K562 (cell line): Measurements from ENCODE around the gene FUT4. TPM values are rescaled to one million over a fixed set of nuclear protein-coding genes. Genes with fewer than 3 reads are reported as not detected.

Experiments
- ATAC-seq: fragments of 200-7000 bp; cut with Tn5 transposase; 3 replicates; pipeline ENCODE4 v1.9.1; 2020; ENCODE audit warnings: moderate library complexity
- BruUV-seq: library from RNA; stranded (reverse); fragments of 400-500 nt; replicated peaks from 2 replicates; lab custom pipeline; 2021; lab: Mats Ljungman, UMichigan
- CTCF ChIA-PET: fragments of 300-600 bp; formaldehyde crosslinking; extraction: SDS; loops from one replicate; lab custom pipeline; 2021; ENCODE audit warnings: low intra/inter-chr PET ratio; lab: Yijun Ruan, JAX
- POLR2A ChIA-PET: fragments of 300-600, 350-650 bp; sonication (Branson Sonifier 250); formaldehyde crosslinking; extraction: SDS; loops from one replicate; lab custom pipeline; 2021; ENCODE audit warnings: antibody characterized with exemption, inconsistent platforms; lab: Yijun Ruan, JAX
- DNase-seq, 4 experiments: peaks; one replicate each; pipeline versions ENCODE4 v3.0.0 to v3.0.0-alpha.2; 2011 to 2018; ENCODE audit warnings: low spot score in 3 of 4, mixed read lengths in 3 of 4; ENCODE audit errors: extremely low read depth in 1 of 4
- FAIRE-seq: peaks from 2 replicates; lab custom pipeline; 2011; peaks lifted over from hg19 to GRCh38; lab: Jason Lieb, UNC
- H2AFZ ChIP-seq: 2 replicates; pipeline ENCODE4 v1.6.0; 2011; ENCODE audit warnings: low read depth, low read length, control low read depth, inconsistent platforms
- H3K27ac ChIP-seq: fragments of 200-600 bp; 3 replicates; pipeline ENCODE4 v1.8.0; 2011; ENCODE audit warnings: low read depth, mild to moderate bottlenecking, control low read depth, inconsistent platforms, low read length, moderate library complexity, mixed read lengths; ENCODE audit errors: extremely low read depth
- H3K27me3 ChIP-seq, 2 experiments: fragments of 300-600 bp in 1 of 2; 2 replicates in 1 of 2; 3 replicates in 1 of 2; pipeline versions ENCODE4 v1.6.0 to v1.8.0; 2011; ENCODE audit warnings: inconsistent platforms in 2 of 2, low read length in 2 of 2, mild to moderate bottlenecking in 1 of 2, mixed read lengths in 1 of 2, moderate library complexity in 1 of 2; ENCODE audit not compliant: control insufficient read depth in 2 of 2, insufficient read depth in 2 of 2
- H3K36me3 ChIP-seq: fragments of 300-600 bp; 3 replicates; pipeline ENCODE4 v1.8.0; 2011; ENCODE audit warnings: mild to moderate bottlenecking, low read length, inconsistent platforms; ENCODE audit not compliant: control insufficient read depth, insufficient read depth
- H3K4me1 ChIP-seq, 2 experiments: fragments of 200-600 bp in 1 of 2; replicated peaks in 1 of 2; 2 replicates in 1 of 2; 3 replicates in 1 of 2; pipeline versions ENCODE4 v1.5.1 to v1.8.0; 2011; ENCODE audit warnings: inconsistent platforms in 2 of 2, low read length in 2 of 2, mild to moderate bottlenecking in 1 of 2, mixed read lengths in 1 of 2, moderate library complexity in 1 of 2; ENCODE audit not compliant: control insufficient read depth in 2 of 2, insufficient read depth in 2 of 2
- H3K4me2 ChIP-seq: 2 replicates; pipeline ENCODE4 v1.6.1; 2011; ENCODE audit warnings: low read length, control low read depth, inconsistent platforms, mixed read lengths; ENCODE audit not compliant: insufficient read depth
- H3K4me3 ChIP-seq: fragments of 200-600 bp; sonication (generic), shearing (Covaris generic); 2 replicates; pipeline ENCODE4 v1.5.1; 2016; ENCODE audit warnings: control low read depth, inconsistent platforms
- H3K79me2 ChIP-seq: fragments of 200-600 bp; 3 replicates; pipeline ENCODE4 v1.8.0; 2011; ENCODE audit warnings: low read length, inconsistent platforms; ENCODE audit not compliant: control insufficient read depth, insufficient read depth
- H3K9ac ChIP-seq, 2 experiments: 2 replicates each; pipeline versions ENCODE4 v1.6.0 to v1.6.1; 2011; ENCODE audit warnings: low read depth in 2 of 2, low read length in 2 of 2, control low read depth in 1 of 2, inconsistent platforms in 1 of 2, mild to moderate bottlenecking in 1 of 2, mixed read lengths in 1 of 2; ENCODE audit not compliant: insufficient read depth in 1 of 2
- H3K9me1 ChIP-seq: one replicate; pipeline ENCODE4 v1.6.0; 2011; ENCODE audit warnings: inconsistent platforms, mild to moderate bottlenecking, low read length, moderate library complexity; ENCODE audit not compliant: control insufficient read depth, insufficient read depth
- H3K9me3 ChIP-seq: replicated peaks from 2 replicates; pipeline ENCODE4 v1.5.1; 2011; ENCODE audit warnings: low read depth, low read length, inconsistent platforms; ENCODE audit not compliant: control insufficient read depth, insufficient read depth
- H4K20me1 ChIP-seq: replicated peaks from 2 replicates; pipeline ENCODE4 v1.6.1; 2011; ENCODE audit warnings: low read length, inconsistent platforms, mixed read lengths; ENCODE audit not compliant: control insufficient read depth, insufficient read depth
- PHB2 ChIP-seq: fragments of 450-650 bp; IDR thresholded peaks from 2 replicates; pipeline ENCODE4 v1.6.1; 2017; ENCODE audit warnings: low read depth
- ZNF146 ChIP-seq: IDR thresholded peaks from one replicate; pipeline ENCODE4 v1.6.1; 2018; ENCODE audit warnings: missing compliant biosample characterization; ENCODE audit not compliant: unreplicated experiment
- ZNF24 ChIP-seq: fragments of 450-650 bp; IDR thresholded peaks from 2 replicates; pipeline ENCODE4 v1.6.1; 2016
- ZNF347 ChIP-seq: fragments of 450-650 bp; formaldehyde crosslinking; IDR thresholded peaks from 2 replicates; pipeline ENCODE4 v1.4.0; 2020; ENCODE audit warnings: low read depth, mild to moderate bottlenecking, moderate library complexity
- in situ Hi-C: fragments of 300-500 bp; cut with MboI; formaldehyde crosslinking; loops from 4 replicates; pipeline ENCODE4 v1.15.0; 2018; ENCODE audit warnings: inconsistent platforms, mixed read lengths
- intact Hi-C: fragments of 100-400 bp; cut with micrococcal nuclease; formaldehyde crosslinking; loops from 2 replicates; pipeline ENCODE4 v1.14.2; 2022
- polyA plus RNA-seq, 8 experiments: library from polyadenylated mRNA; depleted of rRNA in 4 of 8; stranded (reverse) in 5 of 8; unstranded in 3 of 8; fragments of >200 nt; fragmentation: Nextera tagmentation in 2 of 8; fragmentation: Illumina TruSeq in 1 of 8; extraction: Ambion mirVana in 2 of 8; extraction: Trizol in 1 of 8; gene quantifications; 2 replicates each; pipeline versions ENCODE4 v1.2.1 to v1.2.3, GENCODE V29; 2011 to 2014; ENCODE audit warnings: inconsistent platforms in 1 of 8, missing spikeins in 1 of 8
- total RNA-seq, 7 experiments: library from RNA; depleted of rRNA in 6 of 7; stranded (reverse); fragments of >200 nt in 6 of 7; fragmentation: Illumina TruSeq in 2 of 7; extraction: Trizol in 2 of 7; gene quantifications; 2 replicates each; pipeline versions ENCODE4 v1.2.1 to v1.2.3, GENCODE V29; 2011 to 2021; ENCODE audit warnings: low replicate concordance in 1 of 7
- TF ChIP-seq, protein P1 (sequence below): fragments of 450-650 bp; formaldehyde crosslinking; IDR thresholded peaks from 2 replicates; pipeline ENCODE4 v1.4.0; 2020; ENCODE audit warnings: mild to moderate bottlenecking, moderate library complexity
- TF ChIP-seq, protein P2 (sequence below), 3 experiments: fragments of 200-800 bp in 1 of 3; fragments of 250-450 bp in 1 of 3; fragments of 450-650 bp in 1 of 3; sonication (Bioruptor Pico) in 1 of 3; sonication (Bioruptor generic) in 1 of 3; formaldehyde crosslinking in 1 of 3; IDR thresholded peaks; 2 replicates each; pipeline versions ENCODE4 v1.6.1 to v1.8.0; 2016 to 2022; ENCODE audit warnings: mild to moderate bottlenecking in 2 of 3, missing genetic modification characterization in 2 of 3, missing compliant biosample characterization in 1 of 3, moderate library complexity in 1 of 3

FUT4 gene
- total and polyA plus RNA-seq, 9 of the 15 experiments (the other 6 are each of a cell fraction or from before 2014, with no cell fraction given), result 1.1 to 8.9 (median 5.5) TPM

- FAIRE-seq, result no peak
- ChIA-PET POLR2A (interaction anchor here (0.6 kb wide), 1 partner anchor 287 kb away, joined by 3 read pairs; no protein-coding TSS in a partner anchor), CTCF (no interaction called here)
Observed at GRCh38 chr11:94536386-94536785, 7.3 kb upstream of the FUT4 start.

More at GRCh38 chr11:94536386-94536785, 7.3 kb upstream of the FUT4 start:
- no peak for TF ChIP-seq ZNF146 (CRISPR knock-in tag)
- TF ChIP-seq ZNF347 (CRISPR knock-in tag), result no peak
- TF ChIP-seq, protein P1, sequence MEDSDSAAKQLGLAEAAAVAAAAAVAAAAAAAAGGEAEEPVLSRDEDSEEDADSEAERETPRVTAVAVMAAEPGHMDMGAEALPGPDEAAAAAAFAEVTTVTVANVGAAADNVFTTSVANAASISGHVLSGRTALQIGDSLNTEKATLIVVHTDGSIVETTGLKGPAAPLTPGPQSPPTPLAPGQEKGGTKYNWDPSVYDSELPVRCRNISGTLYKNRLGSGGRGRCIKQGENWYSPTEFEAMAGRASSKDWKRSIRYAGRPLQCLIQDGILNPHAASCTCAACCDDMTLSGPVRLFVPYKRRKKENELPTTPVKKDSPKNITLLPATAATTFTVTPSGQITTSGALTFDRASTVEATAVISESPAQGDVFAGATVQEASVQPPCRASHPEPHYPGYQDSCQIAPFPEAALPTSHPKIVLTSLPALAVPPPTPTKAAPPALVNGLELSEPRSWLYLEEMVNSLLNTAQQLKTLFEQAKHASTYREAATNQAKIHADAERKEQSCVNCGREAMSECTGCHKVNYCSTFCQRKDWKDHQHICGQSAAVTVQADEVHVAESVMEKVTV (CRISPR knock-in tag), result no peak
- no peak for TF ChIP-seq ZNF24
- no peak for TF ChIP-seq PHB2
- TF ChIP-seq, protein P2, sequence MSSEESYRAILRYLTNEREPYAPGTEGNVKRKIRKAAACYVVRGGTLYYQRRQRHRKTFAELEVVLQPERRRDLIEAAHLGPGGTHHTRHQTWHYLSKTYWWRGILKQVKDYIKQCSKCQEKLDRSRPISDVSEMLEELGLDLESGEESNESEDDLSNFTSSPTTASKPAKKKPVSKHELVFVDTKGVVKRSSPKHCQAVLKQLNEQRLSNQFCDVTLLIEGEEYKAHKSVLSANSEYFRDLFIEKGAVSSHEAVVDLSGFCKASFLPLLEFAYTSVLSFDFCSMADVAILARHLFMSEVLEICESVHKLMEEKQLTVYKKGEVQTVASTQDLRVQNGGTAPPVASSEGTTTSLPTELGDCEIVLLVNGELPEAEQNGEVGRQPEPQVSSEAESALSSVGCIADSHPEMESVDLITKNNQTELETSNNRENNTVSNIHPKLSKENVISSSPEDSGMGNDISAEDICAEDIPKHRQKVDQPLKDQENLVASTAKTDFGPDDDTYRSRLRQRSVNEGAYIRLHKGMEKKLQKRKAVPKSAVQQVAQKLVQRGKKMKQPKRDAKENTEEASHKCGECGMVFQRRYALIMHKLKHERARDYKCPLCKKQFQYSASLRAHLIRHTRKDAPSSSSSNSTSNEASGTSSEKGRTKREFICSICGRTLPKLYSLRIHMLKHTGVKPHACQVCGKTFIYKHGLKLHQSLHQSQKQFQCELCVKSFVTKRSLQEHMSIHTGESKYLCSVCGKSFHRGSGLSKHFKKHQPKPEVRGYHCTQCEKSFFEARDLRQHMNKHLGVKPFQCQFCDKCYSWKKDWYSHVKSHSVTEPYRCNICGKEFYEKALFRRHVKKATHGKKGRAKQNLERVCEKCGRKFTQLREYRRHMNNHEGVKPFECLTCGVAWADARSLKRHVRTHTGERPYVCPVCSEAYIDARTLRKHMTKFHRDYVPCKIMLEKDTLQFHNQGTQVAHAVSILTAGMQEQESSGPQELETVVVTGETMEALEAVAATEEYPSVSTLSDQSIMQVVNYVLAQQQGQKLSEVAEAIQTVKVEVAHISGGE (CRISPR knock-in tag; IDR thresholded peaks at IDR 0.05), result no peak
- ATAC-seq (no peak), DNase-seq (no peak)
- Histone ChIP-seq H3K36me3 (no peaks in the 10 kb centered on the region), H3K9me3 (no peaks in the 10 kb centered on the region), H3K4me3 (no peak overlapping the region), H3K79me2 (no peaks in the 10 kb centered on the region), H4K20me1 (no peaks in the 10 kb centered on the region), H3K9ac (no peak overlapping the region), H3K4me2 (no peak overlapping the region), H3K27me3 (peaks cover 0 to 4% of the 10 kb centered on the region in 2 experiments; a peak in 2 of 5 replicates), H3K9me1 (no peaks in the 10 kb centered on the region), H2AFZ (no peak overlapping the region), H3K27ac (no peak overlapping the region), H3K4me1 (no peaks in the 10 kb centered on the region; a peak in 1 of 5 replicates)
- intact Hi-C loops (no loop called here), in situ Hi-C loops (no loop called here)
- no TSS peak for BruUV-seq
